C4-2B (cell line): ENCODE measurements around the gene SLC34A1.
"Not testable (repeated sequence)": the region's sequence is repeated elsewhere in the genome, so short reads cannot be mapped to it uniquely, and the experiment has no call there.

Experiments used
- H3K27ac ChIP-seq: fragments of 450-650 bp; 2 replicates; pipeline ENCODE4 v1.5.1; 2017
- CTCF ChIP-seq: fragments of 450-650 bp; conservative IDR thresholded peaks from 2 replicates; pipeline ENCODE4 v1.5.1; 2017; ENCODE audit warnings: mild to moderate bottlenecking
- ZFX ChIP-seq: fragments of 450-650 bp; IDR thresholded peaks from 2 replicates; pipeline ENCODE4 v1.6.1; 2017

Gene SLC34A1

DNA sequence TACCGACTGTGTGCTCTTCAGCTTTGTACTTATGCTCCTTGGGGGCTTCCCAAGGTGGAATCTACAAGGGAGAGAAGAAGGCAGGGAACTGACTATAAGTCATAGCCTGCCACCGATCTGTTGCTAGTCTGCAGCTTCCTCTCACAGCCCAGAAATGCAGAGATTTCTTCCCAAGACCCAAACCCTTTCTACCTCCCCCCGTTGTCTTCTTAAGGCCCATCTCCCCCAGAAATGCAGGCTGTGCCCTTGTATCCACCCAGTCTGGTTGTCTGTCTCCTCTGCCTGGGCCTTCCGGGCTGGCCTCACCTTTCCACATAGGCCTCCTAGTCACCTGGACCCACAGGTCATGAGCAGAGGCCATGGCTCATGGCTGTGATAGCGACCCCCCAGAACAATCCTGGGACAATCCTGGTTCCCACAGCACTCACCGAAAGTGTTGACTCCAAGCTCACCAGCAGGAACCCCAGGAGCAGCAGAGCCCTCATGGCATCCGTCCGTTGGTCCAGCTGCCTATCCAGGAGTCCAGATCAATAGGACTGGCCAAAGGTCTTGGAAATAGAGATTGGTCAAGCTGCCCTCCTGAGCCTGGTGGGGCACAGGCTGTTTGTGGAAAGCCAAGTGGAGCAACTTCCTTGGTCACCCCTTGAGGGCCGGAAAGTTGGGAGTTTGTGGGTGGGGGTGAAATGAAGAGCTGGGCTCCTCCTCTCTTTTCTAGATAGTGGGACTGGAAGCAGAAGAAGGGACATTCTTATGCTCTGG is 25.0 kb downstream of the SLC34A1 start, which contains the start of gene F12:
TSS of gene F12 (minus strand) at position 522 of the 759 bp plus-strand sequence. CDS start at position 485, 37 bp downstream.
- H3K27ac ChIP-seq: no peak within 1 kb of the TSS
- no peak for TF ChIP-seq ZFX
- TF ChIP-seq CTCF: no peak

- TF ChIP-seq ZFX (no peak), CTCF (no peak)
- no peak overlapping the region for H3K27ac ChIP-seq
Observed at GRCh38 chr5:177410575-177410974, 26.3 kb downstream of the SLC34A1 start.

GRCh38 chr5:177412603-177413233 is 28.5 kb downstream of the SLC34A1 start:
- no peak for TF ChIP-seq ZFX
- no peak for TF ChIP-seq CTCF

GRCh38 chr5:177414481-177414880 is 30.2 kb downstream of the SLC34A1 start:
- TF ChIP-seq ZFX (no peak), CTCF (no peak)
- H3K27ac ChIP-seq: no peak overlapping the region

More at GRCh38 chr5:177412603-177413233, 28.5 kb downstream of the SLC34A1 start:
- no peak overlapping the region for H3K27ac ChIP-seq

DNA sequence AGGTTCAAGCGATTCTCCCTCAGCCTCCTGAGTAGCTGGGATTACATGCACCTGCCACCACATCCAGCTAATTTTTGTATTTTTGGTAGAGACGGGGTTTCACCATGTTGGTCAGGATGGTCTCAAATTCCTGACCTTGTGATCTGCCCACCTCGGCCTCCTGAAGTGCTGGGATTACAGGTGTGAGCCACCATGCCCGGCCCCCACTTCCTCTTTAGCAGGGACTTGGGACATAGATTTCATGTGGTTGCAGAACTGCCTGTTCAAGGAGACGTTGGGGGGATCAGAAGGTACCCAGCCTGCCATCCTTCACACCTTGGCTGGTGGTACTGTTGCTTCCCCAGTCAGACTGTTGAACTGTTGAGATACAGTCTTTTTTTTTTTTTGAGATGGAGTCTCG is 32.8 kb downstream of the SLC34A1 start:
- H3K27ac ChIP-seq: not testable (repeated sequence)

- TF ChIP-seq CTCF (no peak), ZFX (no peak)
- H3K27ac ChIP-seq: no peak overlapping the region
Observed at GRCh38 chr5:177419046-177419445, 34.8 kb downstream of the SLC34A1 start.

DNA sequence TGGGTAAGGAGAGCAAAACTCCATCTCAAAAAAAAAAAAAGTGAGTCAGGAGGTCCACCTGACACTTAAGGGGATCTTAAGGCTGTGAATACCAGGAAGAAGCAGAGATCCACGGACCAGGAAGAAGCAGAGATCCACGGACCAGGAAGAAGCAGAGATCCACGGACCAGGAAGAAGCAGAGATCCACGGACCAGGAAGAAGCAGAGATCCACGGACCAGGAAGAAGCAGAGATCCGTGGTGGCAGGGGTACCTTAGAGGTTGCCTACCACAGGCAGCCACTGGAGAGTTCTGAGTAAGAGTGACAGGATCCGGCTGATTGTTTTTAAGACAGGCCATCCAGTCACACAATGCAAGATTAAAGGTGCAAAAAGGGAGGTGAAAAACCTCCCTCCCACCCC is 36.2 kb downstream of the SLC34A1 start:
- not testable (repeated sequence) for H3K27ac ChIP-seq

GRCh38 chr5:177421062-177421798 is 37.0 kb downstream of the SLC34A1 start:
- TF ChIP-seq CTCF: no peak
- TF ChIP-seq ZFX: no peak
- H3K27ac ChIP-seq: no peak overlapping the region
